CD4-positive, alpha-beta T cell treated with Interleukin-12 subunit alpha and Interleukin-12 subunit beta, for 1 hour (primary cell): Measurements from ENCODE around the gene PRKCA.
"Not testable (repeated sequence)": the region's sequence is repeated elsewhere in the genome, so short reads cannot be mapped to it uniquely, and the experiment has no call there.

Experiments
- DNase-seq: peaks from one replicate; pipeline ENCODE4 v3.0.0-alpha.2; 2020

The PRKCA gene

DNA sequence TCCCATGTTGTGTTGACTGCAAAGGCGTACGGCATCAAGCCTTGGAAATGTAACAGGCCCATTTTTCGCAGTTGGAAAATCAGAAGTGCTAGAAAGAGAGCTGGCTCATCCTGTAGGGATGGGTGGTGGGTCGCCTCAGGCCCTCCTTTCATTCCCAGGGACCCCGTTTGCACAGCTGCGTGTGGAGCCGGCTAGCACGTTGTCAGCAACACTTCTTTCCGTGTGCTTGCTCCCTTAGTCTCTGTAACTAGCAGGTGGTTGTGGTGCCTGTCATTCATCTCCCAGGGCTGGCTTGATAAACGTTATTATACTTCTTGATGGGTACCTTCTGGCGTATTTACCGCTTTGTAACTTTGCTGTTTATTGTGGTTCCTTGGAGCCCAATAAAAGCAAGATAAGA is 293.5 kb downstream of the PRKCA start:
- no peak for DNase-seq

DNA sequence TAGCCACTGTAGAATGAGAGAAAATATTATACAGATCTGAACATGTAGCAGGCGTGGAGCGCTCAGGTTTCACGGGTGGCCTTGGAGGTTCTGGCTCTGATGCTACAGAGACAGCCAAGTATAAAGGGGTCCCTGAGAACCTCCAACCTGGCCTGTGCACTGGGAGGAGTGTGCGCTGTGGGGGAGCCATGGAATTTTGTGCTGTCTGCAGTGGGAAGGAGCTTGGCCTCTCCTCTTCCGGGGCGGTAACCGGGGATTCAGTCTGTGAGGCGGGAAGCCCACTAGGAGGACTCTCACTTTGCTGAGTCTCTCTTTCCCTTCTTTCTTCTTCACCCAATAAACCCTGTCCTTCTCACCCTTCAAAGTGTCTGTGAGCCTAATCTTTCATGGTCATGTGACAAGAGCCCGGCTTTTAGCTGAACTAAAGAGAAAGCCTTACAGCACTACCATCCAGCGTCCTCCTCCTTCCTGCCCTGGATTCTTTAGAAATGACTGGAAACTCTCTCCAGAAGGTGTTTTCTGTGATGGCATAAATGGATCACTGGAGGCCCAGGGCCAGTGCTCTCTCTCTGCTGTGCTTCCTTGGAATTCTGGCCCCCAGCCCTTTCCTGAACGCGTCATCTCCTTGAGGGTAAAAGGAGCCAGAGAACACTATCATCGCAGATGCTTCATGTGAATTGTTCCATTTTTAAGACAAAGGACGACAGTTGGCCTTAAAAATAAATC is 300.4 kb downstream of the PRKCA start:
- no peak for DNase-seq

DNA sequence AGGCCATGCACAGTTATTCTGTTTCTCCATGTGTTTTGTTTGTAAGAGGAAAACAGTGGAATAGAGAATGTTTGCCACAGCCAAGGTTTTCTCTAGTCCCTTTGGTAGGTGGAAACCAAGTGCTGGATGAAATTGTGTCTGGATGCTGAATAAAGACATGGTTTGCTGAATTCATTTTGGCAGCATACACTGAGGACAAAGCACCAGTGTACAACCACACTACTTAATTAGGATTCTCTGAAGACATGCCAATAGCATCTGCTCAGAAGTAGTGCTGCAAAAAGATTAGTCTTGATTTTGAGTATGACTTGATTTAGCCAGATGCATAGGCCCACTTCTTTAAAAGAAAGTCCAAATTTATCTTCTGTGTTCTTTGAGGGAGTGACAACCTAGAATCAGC is 302.0 kb downstream of the PRKCA start:
- DNase-seq = no peak

DNA sequence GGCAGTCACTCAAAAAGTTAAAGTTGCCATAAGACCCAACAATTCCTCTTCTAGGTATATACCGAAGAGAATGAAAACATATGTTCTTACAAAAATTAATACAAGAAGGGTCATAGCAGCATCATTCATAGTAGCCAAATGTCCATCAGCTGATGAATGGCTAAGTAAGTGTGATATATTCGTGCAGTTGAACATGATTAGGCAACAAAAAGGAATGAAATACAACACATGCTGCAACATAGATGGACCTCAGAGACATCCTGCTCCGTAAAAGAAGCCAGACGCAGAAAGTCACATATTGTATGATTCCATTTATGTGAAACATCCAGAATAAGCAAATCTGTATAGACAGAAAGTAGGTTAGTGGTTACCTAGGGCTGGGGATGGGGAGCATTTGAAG is 303.1 kb downstream of the PRKCA start:
- DNase-seq = no peak

DNA sequence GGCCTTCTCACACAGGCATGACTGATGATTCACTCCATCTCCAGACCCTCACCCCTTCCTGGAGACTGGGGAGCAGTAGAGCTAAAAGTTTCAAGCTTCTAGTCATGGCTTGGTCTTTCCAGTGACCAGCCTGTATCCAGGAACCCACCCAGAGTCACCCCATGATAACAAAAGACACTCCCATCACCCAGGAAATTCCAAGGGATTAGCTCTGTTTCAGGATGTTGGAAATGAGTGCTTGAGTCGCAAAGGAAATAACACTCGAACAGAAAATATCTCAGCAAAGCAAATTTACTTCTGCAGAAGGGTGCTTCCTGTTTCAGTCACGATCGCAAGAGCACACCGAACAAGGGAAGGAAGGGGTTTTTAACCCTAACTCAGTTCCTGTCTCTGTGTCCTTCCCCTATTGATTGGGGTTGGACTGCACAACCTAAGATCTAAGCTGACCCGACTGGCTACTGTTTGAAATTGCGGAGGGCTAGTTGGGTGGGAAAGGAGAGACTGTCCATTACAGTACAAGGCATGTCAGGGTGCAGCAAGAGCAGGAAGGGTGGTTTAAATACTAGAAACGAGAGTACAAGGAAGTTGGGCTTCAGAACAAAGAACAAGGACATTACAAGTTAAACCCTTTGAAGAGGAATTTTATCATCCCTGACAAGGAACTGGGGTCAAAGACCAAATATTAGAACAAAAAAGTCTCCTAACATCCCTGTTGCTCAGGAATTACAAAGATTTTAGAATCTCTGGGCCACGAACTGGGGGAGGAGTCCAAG is 308.1 kb downstream of the PRKCA start:
- DNase-seq = no peak

DNA sequence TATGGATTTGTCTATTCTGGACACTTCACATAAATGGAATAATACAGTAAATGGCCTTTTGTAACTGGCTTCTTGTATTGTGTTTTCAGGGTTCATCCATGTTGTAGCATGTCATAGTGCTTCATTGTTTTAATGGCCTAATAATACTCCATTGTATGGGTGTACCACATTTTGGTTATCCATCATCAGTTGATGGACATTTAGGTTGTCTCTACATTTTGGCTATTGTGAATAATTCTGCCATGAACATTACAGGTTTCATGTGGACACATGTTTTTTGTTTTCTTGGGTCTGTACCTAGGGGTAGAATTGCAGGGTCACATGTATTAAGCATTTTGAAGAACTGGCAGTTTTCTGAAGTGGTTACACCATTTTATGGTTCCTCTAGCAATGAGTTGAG is 309.0 kb downstream of the PRKCA start:
- no peak for DNase-seq

DNA sequence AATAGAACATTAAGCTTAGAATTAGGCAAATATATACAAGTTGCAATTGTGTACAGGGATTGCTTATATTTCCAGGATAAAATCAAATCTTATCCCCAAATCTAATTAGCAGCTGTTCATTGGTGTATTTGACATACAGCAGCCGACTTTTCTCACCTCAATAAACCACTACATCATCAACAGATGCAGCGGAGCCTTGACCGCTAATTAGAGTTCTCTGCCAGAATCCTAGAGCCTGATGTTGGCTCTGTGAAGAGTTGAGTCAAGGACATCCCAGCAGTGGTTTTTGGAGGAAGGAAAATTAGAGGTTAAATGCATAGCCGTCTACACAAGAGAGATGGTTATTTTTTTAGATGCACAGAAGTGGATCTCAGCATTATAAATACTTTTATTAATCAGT is 310.6 kb downstream of the PRKCA start:
- DNase-seq = no peak

DNA sequence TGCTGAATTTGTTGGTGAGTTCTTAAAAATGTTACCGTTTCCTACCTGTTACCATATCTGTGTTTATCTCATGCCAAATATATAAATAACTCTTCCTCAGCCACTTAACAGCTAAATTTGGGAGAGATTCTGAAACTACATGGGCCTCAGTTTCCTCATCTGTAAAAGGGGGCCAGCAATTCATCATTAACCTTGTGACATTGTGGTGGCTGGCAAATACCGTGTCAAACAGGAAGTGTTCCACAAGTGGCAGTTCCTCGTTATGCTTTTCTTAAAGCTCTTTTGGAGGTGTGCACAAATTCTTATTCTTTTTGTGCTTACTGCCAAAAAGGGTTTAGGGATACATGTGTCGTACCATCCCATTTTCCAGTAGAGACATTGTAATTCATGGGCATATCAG is 312.1 kb downstream of the PRKCA start:
- DNase-seq = no peak

DNA sequence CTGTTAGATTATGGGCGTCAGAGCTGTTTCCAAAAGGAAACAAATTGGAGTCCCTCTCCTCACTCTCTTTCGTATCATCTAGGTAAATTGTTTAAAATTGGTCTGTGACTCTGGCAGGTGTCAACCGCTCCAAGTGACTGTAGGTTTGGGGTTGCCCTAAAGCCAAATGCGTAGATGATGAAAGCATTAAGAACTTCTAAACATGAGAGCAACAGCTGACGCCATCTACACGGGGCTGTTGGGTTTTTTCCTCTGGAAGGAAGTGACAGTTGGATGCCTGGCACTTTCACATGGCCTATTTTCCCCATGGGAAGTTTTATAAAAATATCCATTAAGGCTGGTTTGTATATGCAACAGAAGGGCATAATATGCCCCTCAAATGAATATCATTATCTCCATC is 316.8 kb downstream of the PRKCA start:
- no peak for DNase-seq

DNA sequence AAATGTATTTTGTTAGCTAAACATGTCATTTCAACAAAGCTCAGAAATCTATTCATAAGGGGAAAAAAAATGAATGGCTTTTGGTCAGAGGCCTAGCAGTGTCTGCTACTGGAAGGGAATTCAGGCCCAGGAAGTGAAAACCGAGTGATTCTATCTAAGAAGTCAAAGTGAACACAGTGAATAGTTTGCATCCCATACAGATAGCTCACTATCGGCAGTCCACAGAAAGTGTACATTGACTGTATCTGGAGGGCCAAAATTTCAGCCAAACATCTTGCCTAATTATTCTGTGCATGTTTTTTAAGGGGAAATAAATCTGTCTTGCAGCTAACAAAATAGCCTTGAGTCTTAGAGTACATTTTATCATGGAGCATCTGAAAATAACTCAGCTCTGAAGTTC is 318.1 kb downstream of the PRKCA start:
- DNase-seq = no peak

DNA sequence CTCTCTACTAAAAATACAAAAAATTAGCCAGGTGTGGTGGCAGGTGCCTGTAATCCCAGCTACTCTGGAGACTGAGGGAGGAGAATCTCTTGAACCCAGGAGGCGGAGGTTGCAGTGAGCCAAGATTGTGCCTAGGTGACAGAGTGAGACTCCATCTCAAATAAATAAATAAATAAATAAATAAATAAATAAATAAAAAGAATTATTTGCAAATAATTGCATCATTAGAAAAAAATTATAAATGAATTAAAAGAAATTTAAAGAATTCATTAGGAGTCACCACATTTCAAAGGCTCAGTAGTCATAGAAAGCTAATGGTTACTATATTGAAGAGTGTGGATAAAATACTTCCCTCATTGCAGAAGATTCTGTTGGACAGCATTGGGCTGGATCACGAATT is 322.2 kb downstream of the PRKCA start:
- not testable (repeated sequence) for DNase-seq

DNA sequence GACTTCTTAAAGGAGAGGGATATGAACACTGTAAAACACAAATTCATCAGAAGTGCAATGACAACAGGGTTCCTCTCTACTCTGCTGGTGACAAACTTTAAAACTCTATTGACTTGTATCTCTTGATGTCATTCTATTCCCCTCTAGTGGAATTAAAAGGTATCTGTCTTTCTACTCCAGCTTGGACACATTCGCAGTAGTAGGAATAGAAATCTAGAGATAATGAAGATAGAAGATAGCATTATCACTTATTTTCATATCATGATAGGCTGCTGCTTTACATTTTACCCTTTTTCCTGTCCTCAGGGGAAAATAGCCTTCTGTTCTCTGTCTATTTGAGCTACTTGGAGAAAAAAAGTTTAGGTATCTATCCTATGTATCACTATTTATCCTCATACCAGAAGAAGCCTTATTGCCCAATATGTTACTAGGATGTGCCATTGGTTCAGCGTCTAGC is 322.9 kb downstream of the PRKCA start:
- DNase-seq = no peak

DNA sequence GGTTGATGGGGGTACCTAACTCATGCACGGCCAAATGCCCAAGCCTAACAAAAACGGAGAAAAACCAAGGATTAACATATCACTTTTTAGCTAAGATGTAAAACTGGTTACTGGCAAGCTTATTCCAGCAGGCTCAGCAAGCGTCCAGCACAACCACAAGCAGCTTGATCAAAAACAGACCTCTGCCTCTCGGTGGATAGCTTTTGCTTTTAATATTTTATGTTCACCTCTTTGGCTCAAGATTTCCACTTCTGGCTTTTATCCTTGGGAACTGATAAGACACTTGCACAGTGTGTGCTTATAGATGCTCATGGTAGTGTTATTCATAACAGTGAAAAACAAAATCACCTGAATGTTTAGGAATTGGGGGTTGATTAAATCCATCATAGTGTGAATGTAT is 325.6 kb downstream of the PRKCA start:
- no peak for DNase-seq

DNA sequence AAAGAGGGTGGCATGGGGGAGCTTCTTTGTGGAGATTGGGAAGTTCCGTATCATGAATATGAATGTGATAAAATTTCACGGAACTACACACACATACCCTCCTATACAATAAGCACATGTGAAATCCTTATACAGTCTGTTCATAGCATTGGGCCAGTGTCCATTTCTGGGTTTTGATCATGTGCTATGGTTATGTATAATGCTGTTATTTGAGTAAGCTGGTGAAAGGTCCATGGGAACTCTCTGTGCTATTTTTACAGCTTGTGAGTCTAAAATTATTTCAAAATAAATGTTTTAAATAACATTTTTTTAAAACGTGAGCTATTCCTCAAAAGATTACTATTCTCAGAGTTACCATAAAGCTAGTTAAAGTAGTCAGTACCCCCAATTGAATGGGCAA is 327.3 kb downstream of the PRKCA start:
- DNase-seq = no peak

DNA sequence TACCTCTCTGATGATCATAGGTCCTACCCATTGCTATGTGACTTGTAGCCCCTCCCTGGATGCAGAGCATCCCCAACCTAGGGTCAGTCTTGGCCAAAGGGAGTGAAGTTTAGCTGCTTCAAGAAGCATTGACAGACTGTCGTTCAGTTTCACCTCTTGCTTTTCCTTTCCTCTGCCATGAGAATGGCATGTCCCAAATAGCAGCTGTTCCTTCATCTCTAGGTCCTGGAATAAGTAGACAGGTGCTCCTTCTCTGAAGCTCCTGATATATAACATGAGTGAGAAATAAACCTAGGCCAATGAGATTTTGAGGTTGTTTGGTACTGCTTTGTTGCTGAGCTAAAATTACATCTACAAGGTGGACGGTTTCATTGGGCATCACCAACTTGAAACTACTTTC is 328.0 kb downstream of the PRKCA start:
- no peak for DNase-seq

DNA sequence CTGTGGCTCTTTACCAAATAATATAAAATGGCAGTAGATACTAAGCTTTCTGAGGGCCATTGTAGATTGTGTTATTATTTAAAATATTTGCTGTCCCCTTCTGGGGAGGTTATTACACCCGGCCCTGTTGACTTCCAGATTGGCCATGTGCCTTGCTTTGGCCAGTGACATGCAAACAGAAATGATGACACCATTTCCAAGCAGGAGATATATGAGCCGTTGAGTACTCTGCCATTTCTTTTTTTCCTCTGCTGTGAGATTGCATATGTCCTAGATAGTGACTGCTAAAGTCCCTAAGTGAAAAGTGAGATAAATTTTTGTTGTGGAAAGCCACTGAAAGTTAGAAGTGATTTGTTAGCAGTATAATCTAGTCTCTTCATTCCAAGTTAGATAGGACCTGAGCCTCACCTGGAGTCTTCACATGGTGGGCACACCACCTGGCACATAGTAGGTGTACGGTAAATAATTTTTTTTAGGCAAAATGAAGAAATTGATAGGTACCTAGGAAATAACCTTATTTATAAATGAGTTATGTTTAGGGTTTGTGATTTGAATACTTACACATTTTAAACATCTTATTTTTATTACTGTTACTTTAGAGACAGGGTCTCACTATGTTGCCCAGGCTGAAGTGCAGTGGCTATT is 328.5 kb downstream of the PRKCA start:
- no peak for DNase-seq

DNA sequence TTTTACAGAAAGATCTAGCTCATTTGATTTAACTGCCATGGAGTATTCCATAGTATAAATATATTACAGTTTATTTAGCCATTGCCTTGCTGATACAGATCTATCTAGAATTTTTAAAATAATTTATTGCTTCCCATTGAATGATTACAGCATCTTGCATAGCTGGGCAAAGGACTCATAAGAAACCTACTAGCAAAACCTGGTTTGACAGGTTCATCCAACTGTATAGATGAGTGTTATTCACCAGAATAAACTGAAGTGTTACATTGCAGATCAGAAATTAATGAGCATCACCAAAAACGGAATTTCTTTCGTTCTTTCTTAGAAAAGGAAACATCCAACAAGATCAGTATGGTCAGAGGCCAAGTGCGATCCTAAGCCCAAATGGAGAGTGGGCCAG is 330.3 kb downstream of the PRKCA start:
- no peak for DNase-seq

DNA sequence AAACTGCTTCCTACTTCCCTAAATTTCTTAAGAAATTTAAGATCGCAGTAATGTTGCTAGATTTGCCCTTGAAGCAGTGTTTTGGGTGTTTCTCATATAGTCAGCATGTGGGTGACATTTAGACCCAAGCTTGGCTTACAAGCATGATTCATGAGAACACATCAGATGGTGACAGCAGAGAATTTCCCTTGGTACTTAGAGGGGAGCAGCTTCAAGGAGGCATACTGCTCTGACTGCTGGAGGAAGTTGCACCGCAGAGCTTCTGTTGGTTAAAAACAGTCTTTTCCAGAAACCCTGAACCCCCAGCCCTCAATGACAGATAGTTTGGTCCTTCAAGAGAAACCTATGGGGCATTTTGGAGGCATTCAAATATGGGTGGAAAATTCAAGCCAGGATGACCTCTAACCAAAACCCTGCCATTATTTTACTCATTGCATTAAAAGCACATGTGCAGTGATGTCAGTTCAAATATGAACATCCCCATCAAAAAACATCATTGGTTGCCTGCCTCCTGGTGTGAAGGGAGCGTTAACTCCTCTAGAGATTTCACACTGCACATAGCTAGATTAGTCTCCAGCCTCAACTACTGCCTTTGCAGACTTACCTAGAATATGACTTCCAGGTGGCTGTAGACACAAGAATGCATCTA is 331.0 kb downstream of the PRKCA start:
- peak; percentile 15 for DNase-seq

DNA sequence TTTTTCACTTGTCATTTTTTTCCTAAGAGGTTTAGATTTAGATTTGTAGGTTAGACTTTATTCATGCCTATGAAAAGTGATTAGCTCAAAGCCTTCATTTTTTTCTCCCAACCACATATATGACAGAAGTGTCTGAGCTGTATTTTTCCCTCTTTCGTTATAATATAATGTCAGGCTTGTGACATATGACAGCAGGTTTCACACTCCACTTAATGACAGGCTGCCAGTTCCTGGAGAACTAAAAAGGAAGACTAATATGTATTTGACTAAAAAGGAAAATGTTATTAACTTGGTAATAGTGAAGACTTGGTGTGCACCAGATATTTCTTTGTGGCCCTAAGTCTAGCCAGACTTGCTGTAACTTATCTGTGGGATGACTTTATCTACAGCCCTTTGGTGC is 331.8 kb downstream of the PRKCA start:
- DNase-seq = no peak

DNA sequence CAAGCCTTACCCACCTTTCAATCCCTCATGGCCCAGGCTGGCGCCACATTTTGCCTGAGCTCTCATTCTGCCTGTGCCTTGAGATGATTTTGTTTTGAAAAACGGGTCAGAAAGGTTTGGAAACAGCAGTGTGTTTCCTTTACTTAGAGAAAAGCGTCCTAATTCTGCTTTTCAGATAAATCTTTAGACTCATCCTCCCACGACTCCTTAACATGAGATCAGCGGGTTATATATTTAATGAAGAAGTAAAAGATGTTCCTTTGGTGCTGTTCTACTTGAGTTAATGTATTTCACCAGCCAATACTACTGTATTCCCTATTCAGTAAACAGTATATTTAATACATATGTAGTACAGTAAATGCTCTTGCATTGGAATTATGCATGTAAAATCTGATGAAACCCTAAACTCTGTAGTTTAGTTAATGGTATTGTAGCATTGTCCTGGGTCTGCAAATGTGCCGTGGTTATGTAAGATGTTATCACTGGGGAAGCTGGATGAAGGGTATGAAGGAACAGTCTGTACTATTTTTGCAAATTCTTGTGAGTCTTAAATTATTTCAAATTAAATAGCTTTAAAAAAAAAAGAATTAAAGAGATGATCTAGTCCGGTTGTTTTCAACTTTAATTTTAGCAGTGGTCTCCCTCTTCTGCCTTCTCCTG is 333.1 kb downstream of the PRKCA start:
- DNase-seq = no peak

DNA sequence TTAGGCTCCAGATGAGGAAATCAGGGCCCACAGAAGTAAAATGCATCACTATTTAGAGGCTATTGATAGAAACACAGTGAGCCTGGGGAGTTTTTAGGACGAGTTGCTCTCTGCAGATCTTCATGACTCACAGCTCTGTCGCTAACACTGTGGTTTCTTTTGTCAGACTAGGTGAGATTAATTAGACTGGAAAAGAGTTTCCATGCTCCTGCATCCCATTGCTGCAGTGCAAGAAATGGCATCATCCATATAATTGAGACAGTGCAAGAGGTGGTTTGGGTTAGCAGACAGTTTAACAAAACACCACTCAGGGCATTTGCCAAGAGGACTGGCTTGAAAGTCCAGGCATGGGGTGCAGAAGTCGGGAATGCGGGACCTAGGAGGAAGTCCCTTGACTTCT is 333.7 kb downstream of the PRKCA start:
- DNase-seq = no peak

DNA sequence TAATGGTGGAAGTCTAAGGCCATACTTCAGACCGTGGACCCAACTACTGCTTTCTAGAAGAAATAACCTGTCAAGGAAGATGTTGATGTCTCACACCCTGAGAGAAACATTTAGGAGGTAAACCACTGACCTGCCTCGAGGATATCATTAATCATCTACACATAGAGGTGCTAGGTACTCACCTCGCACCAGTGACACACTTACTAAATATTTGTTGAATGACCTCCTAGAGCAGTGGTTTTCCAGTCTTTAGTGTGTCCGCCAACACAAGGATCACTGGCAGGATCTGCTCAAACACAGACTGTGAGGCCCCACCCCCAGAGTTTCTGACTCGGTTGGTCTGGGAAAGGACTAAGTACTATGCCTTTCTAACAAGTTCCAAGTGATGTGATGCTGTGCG is 335.1 kb downstream of the PRKCA start:
- DNase-seq = no peak
